H1 (cell line): ENCODE results near the gene TTI1. TPM values are rescaled to one million over a fixed set of nuclear protein-coding genes. Genes with fewer than 3 reads are reported as not detected.

Source experiments
- CTCF ChIA-PET: fragments of 300-600 bp; sonication (Branson Sonifier 250); formaldehyde crosslinking; loops from one replicate; lab custom pipeline; 2021; ENCODE audit not compliant: partially characterized antibody; lab: Charles Lee
- POLR2A ChIA-PET: fragments of 300-600 bp; sonication (Branson Sonifier 250); formaldehyde crosslinking; loops from one replicate; lab custom pipeline; 2021; ENCODE audit warnings: inconsistent platforms; ENCODE audit not compliant: partially characterized antibody; lab: Charles Lee
- DNase-seq, 2 experiments: peaks; one replicate each; pipeline versions ENCODE4 v3.0.0 to v3.0.0-alpha.2; 2010 to 2022; ENCODE audit warnings: low spot score in 2 of 2, low read depth in 1 of 2, mixed read lengths in 1 of 2
- FAIRE-seq: peaks from 2 replicates; lab custom pipeline; 2011; peaks lifted over from hg19 to GRCh38; lab: Jason Lieb, UNC
- H2AFZ ChIP-seq: 2 replicates; pipeline ENCODE4 v1.8.1; 2012; ENCODE audit warnings: low read length, inconsistent platforms
- H2AK5ac ChIP-seq: 2 replicates; pipeline ENCODE4 v1.6.1; 2013; ENCODE audit warnings: low read depth, low read length
- H2BK120ac ChIP-seq: replicated peaks from 2 replicates; pipeline ENCODE3; 2013; ENCODE audit warnings: low read depth, low read length, inconsistent platforms
- H2BK12ac ChIP-seq: 2 replicates; pipeline ENCODE4 v1.6.1; 2013; ENCODE audit warnings: low read depth, low read length
- H2BK15ac ChIP-seq: 2 replicates; pipeline ENCODE4 v1.6.1; 2013; ENCODE audit warnings: low read length
- H2BK20ac ChIP-seq: 2 replicates; pipeline ENCODE4 v1.6.1; 2013; ENCODE audit warnings: low read length
- H2BK5ac ChIP-seq: 2 replicates; pipeline ENCODE4 v1.6.1; 2013; ENCODE audit warnings: low read depth, low read length
- H3K14ac ChIP-seq: 2 replicates; pipeline ENCODE4 v1.6.1; 2013; ENCODE audit warnings: inconsistent platforms; ENCODE audit not compliant: insufficient read length
- H3K18ac ChIP-seq: 2 replicates; pipeline ENCODE4 v1.6.1; 2013; ENCODE audit warnings: low read length; ENCODE audit errors: extremely low read depth
- H3K23ac ChIP-seq: 2 replicates; pipeline ENCODE4 v1.6.1; 2013; ENCODE audit warnings: inconsistent platforms; ENCODE audit not compliant: insufficient read length
- H3K23me2 ChIP-seq: 2 replicates; pipeline ENCODE4 v1.6.1; 2013; ENCODE audit warnings: low read depth, low read length
- H3K27ac ChIP-seq: 2 replicates; pipeline ENCODE4 v1.6.1; 2011; ENCODE audit warnings: low read depth, low read length, inconsistent platforms
- H3K27me3 ChIP-seq, 4 experiments: replicated peaks in 1 of 4; 1 replicate in 1 of 4; 2 replicates in 3 of 4; pipeline versions ENCODE4 v1.6.1 to v1.8.1; 2011 to 2013; ENCODE audit warnings: low read length in 3 of 4, mild to moderate bottlenecking in 3 of 4, inconsistent platforms in 2 of 4, mixed read lengths in 2 of 4, moderate library complexity in 1 of 4; ENCODE audit not compliant: control insufficient read depth in 3 of 4, insufficient read depth in 3 of 4; ENCODE audit errors: extremely low read depth in 1 of 4
- H3K36me3 ChIP-seq, 4 experiments: 2 replicates each; pipeline versions ENCODE4 v1.6.1 to v1.8.1; 2011 to 2013; ENCODE audit warnings: mild to moderate bottlenecking in 4 of 4, low read length in 3 of 4, moderate library complexity in 2 of 4, control low read depth in 1 of 4, inconsistent platforms in 1 of 4; ENCODE audit not compliant: insufficient read depth in 4 of 4, control insufficient read depth in 2 of 4
- H3K4ac ChIP-seq: replicated peaks from 2 replicates; pipeline ENCODE3; 2013; ENCODE audit warnings: low read length, low read depth, mixed read lengths, inconsistent platforms; ENCODE audit not compliant: insufficient read length
- H3K4me1 ChIP-seq, 4 experiments: replicated peaks in 1 of 4; 1 replicate in 1 of 4; 2 replicates in 3 of 4; pipeline versions ENCODE4 v1.6.1 to v1.8.1; 2011 to 2013; ENCODE audit warnings: low read length in 3 of 4, inconsistent platforms in 2 of 4, mixed read lengths in 1 of 4; ENCODE audit not compliant: insufficient read depth in 4 of 4, control insufficient read depth in 3 of 4
- H3K4me2 ChIP-seq, 2 experiments: 2 replicates each; pipeline versions ENCODE4 v1.6.1 to v1.8.1; 2011 to 2013; ENCODE audit warnings: low read depth in 2 of 2, low read length in 2 of 2, control low read depth in 1 of 2, inconsistent platforms in 1 of 2, mild to moderate bottlenecking in 1 of 2; ENCODE audit not compliant: insufficient read depth in 1 of 2
- H3K4me3 ChIP-seq, 4 experiments: fragments of 200-600, 300-600 bp in 1 of 4; sonication (generic), shearing (Covaris generic), sonication (Bioruptor Twin) in 1 of 4; 2 replicates each; pipeline versions ENCODE4 v1.5.1 to v1.8.1; 2011 to 2016; ENCODE audit warnings: low read length in 4 of 4, low read depth in 3 of 4, control low read depth in 2 of 4, inconsistent platforms in 2 of 4, mild to moderate bottlenecking in 2 of 4, mixed read lengths in 1 of 4, moderate library complexity in 1 of 4; ENCODE audit not compliant: insufficient read depth in 2 of 4; ENCODE audit errors: extremely low read depth in 1 of 4
- H3K56ac ChIP-seq: replicated peaks from 2 replicates; pipeline ENCODE3; 2013; ENCODE audit warnings: low read depth, mild to moderate bottlenecking, mixed read lengths, low read length, inconsistent platforms; ENCODE audit not compliant: insufficient read length
- H3K79me1 ChIP-seq: 2 replicates; pipeline ENCODE4 v1.6.1; 2013; ENCODE audit warnings: low read depth, low read length, control low read depth
- H3K79me2 ChIP-seq, 2 experiments: 2 replicates each; pipeline versions ENCODE4 v1.6.1 to v1.8.1; 2012 to 2013; ENCODE audit warnings: low read length in 2 of 2, mild to moderate bottlenecking in 2 of 2, inconsistent platforms in 1 of 2; ENCODE audit not compliant: insufficient read depth in 2 of 2, control insufficient read depth in 1 of 2
- H3K9ac ChIP-seq, 4 experiments: replicated peaks in 1 of 4; 1 replicate in 1 of 4; 2 replicates in 3 of 4; pipeline versions ENCODE4 v1.6.1 to v1.8.1; 2011 to 2013; ENCODE audit warnings: low read depth in 3 of 4, low read length in 3 of 4, control low read depth in 2 of 4, mild to moderate bottlenecking in 2 of 4, moderate library complexity in 2 of 4, inconsistent platforms in 1 of 4; ENCODE audit errors: extremely low read depth in 1 of 4
- H3K9me3 ChIP-seq, 2 experiments: 2 replicates each; pipeline versions ENCODE4 v1.6.1 to v1.8.1; 2012 to 2013; ENCODE audit warnings: mild to moderate bottlenecking in 2 of 2, moderate library complexity in 2 of 2, control low read depth in 1 of 2, inconsistent platforms in 1 of 2, low read depth in 1 of 2, low read length in 1 of 2, mixed read lengths in 1 of 2; ENCODE audit not compliant: insufficient read depth in 2 of 2
- H4K20me1 ChIP-seq, 2 experiments: replicated peaks in 1 of 2; 2 replicates each; pipeline versions ENCODE3 to v1.8.1; 2011 to 2013; ENCODE audit warnings: inconsistent platforms in 2 of 2, low read length in 2 of 2, mild to moderate bottlenecking in 1 of 2; ENCODE audit not compliant: insufficient read depth in 2 of 2, control insufficient read depth in 1 of 2
- H4K5ac ChIP-seq: 2 replicates; pipeline ENCODE4 v1.6.1; 2013; ENCODE audit warnings: low read length, low read depth, mixed read lengths, inconsistent platforms; ENCODE audit not compliant: insufficient read length
- H4K8ac ChIP-seq: 2 replicates; pipeline ENCODE4 v1.8.0; 2013; ENCODE audit warnings: mild to moderate bottlenecking, moderate library complexity, low read length, inconsistent platforms; ENCODE audit not compliant: insufficient read depth; ENCODE audit errors: extremely low read depth
- H4K91ac ChIP-seq: replicated peaks from 2 replicates; pipeline ENCODE3; 2013; ENCODE audit warnings: low read length, mixed read lengths, inconsistent platforms; ENCODE audit not compliant: insufficient read length
- BCL11A ChIP-seq, 2 experiments: IDR thresholded peaks; one replicate each; pipeline ENCODE4 v1.6.1; 2011; ENCODE audit warnings: low read depth in 2 of 2, low read length in 2 of 2, mild to moderate bottlenecking in 2 of 2
- EGR1 ChIP-seq: IDR thresholded peaks from 2 replicates; pipeline ENCODE4 v1.6.1; 2011; ENCODE audit warnings: low read depth, low read length, borderline replicate concordance
- NANOG ChIP-seq: IDR thresholded peaks from 2 replicates; pipeline ENCODE4 v1.6.1; 2011; ENCODE audit warnings: low read length, low read depth, mild to moderate bottlenecking, inconsistent platforms; ENCODE audit not compliant: insufficient read depth, poor library complexity, severe bottlenecking
- POU5F1 ChIP-seq: IDR thresholded peaks from 2 replicates; pipeline ENCODE4 v1.6.1; 2011; ENCODE audit warnings: low read depth, mild to moderate bottlenecking, low read length, moderate library complexity
- WGBS, 2 experiments: shearing (Covaris generic) in 1 of 2; methylation state at CpG; one replicate each; pipeline versions ENCODE4 v1.1.6 to v1.1.7; 2013 to 2015; ENCODE audit warnings: low lambda C conversion rate in 2 of 2, mixed read lengths in 2 of 2, inconsistent platforms in 1 of 2, low coverage in 1 of 2, missing lambda C conversion rate in 1 of 2; ENCODE audit not compliant: insufficient replicate concordance in 2 of 2, insufficient coverage in 1 of 2, insufficient read length in 1 of 2; ENCODE audit errors: extremely low coverage in 1 of 2, missing lambda C conversion rate in 1 of 2; 5-methylcytosine and 5-hydroxymethylcytosine counted together
- polyA plus RNA-seq, 7 experiments: library from polyadenylated mRNA; depleted of rRNA in 3 of 7; stranded (reverse) in 5 of 7; unstranded in 2 of 7; fragments of >200 nt in 5 of 7; fragments of 200-250 nt in 2 of 7; gene quantifications; 1 replicate in 5 of 7; 2 replicates in 1 of 7; 4 replicates in 1 of 7; pipeline versions ENCODE4 v1.2.1 to v1.2.3, GENCODE V29; 2011 to 2013; ENCODE audit warnings: missing spikeins in 2 of 7, mixed read lengths in 2 of 7
- total RNA-seq: library from RNA; stranded (reverse); fragmentation: NEBNext Ultra II Directional; extraction: Animal tissue kit (Norgen Biotek cat#: 25700); gene quantifications from 2 replicates; pipeline ENCODE4 v1.2.1, GENCODE V29; 2021

The TTI1 gene
- total and polyA plus RNA-seq, 2 of the 8 experiments (the other 6 are each of a cell fraction or from before 2014, with no cell fraction given): 34.1 to 47.0 TPM

DNA sequence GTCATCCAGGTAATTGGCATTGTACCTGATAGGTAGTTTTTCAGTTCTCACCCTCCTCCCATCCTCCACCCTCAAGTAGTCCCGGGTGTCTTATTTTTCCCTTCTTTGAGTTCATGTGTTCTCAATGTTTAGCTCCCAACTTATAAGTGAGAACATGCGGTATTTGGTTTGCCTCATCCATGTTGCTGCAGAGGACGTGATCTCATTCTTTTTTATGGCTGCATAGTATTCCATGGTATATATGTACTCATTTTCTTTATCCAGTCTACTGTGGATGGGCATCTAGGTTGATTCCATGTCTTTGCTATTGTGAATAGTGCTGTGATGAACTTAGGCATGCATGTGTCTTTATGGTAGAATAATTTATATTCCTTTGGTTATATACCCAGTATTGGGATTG is 46.1 kb upstream of the TTI1 start:
- Histone ChIP-seq H3K4me1 (0 out of 7 replicates have a peak, but pooled peaks cover 0 to 2% (median 0%) of the 10 kb centered on the region in 4 experiments), H4K5ac (no peak overlapping the region), H3K23me2 (no peaks in the 10 kb centered on the region), H2BK15ac (no peak overlapping the region), H3K14ac (no peak overlapping the region), H3K27me3 (no peaks in the 10 kb centered on the region), H3K9me3 (no peaks in the 10 kb centered on the region), H2BK5ac (no peak overlapping the region), H3K23ac (no peak overlapping the region), H2BK120ac (no peak overlapping the region), H2AK5ac (no peak overlapping the region), H4K91ac (no peak overlapping the region), H2AFZ (no peak overlapping the region), H3K79me2 (peaks cover 0 to 43% of the 10 kb centered on the region in 2 experiments; a peak in 2 of 4 replicates), H3K56ac (no peak overlapping the region), H3K79me1 (peaks cover 8% of the 10 kb centered on the region), H3K27ac (no peak overlapping the region), H3K36me3 (peaks cover 0 to 17% (median 1%) of the 10 kb centered on the region in 4 experiments; a peak in 3 of 8 replicates), H3K4me3 (no peak overlapping the region), H4K8ac (no peak overlapping the region), H3K9ac (no peak overlapping the region), H3K18ac (no peak overlapping the region), H3K4ac (no peak overlapping the region), H4K20me1 (peaks cover 0 to 3% of the 10 kb centered on the region in 2 experiments), H2BK12ac (no peak overlapping the region), H2BK20ac (no peak overlapping the region), H3K4me2 (no peak overlapping the region)
- ChIA-PET POLR2A (no interaction called here), CTCF (interaction anchor here (0.6 to 1.6 kb wide), 4 partner anchors 9 to 144 kb away, joined by 3 to 5 read pairs (median 4); no protein-coding TSS in a partner anchor)
- FAIRE-seq (no peak), DNase-seq (no peak)
- WGBS, 2 experiments: 93% methylated on average over 3 of the region's 3 CpGs; no CpG with 5 or more reads in 1 of the 2 experiments
- TF ChIP-seq EGR1 (no peak), BCL11A (IDR thresholded peaks at IDR 0.05; ENCODE audit: low read depth in 2 of 2, low read length in 2 of 2) (no peak), NANOG (no peak), POU5F1 (no peak)
